A549 (cell line): Measurements from ENCODE around the gene GALNT16. TPM values are rescaled to one million over a fixed set of nuclear protein-coding genes. Genes with fewer than 3 reads are reported as not detected.
A peak's percentile ranks its signal among the peaks of the same experiment; 100 is the strongest.

Experiments
- ATAC-seq, 2 experiments: fragments of 200-7000 bp in 1 of 2; fragments of >200 bp in 1 of 2; cut with Nextera tagmentation in 1 of 2; cut with Tn5 transposase in 1 of 2; 3 replicates each; pipeline versions ENCODE4 v1.8.0 to v1.9.1; 2018 to 2020; ENCODE audit warnings: mild to moderate bottlenecking in 1 of 2, moderate library complexity in 1 of 2
- CTCF ChIA-PET: fragments of 300-600 bp; sonication (Branson Sonifier 250); formaldehyde crosslinking; extraction: SDS; loops from one replicate; lab custom pipeline; 2021; ENCODE audit warnings: antibody characterized with exemption, inconsistent platforms; lab: Yijun Ruan, JAX
- POLR2A ChIA-PET: fragments of 350-600 bp; formaldehyde crosslinking; extraction: SDS; loops from one replicate; lab custom pipeline; 2021; ENCODE audit warnings: antibody characterized with exemption, inconsistent platforms; lab: Yijun Ruan, JAX
- DNase-seq, 2 experiments: peaks; one replicate each; pipeline versions ENCODE4 v3.0.0 to v3.0.0-alpha.2; 2011 to 2016; ENCODE audit warnings: low read depth in 1 of 2, low spot score in 1 of 2
- FAIRE-seq: peaks from 2 replicates; lab custom pipeline; 2011; peaks lifted over from hg19 to GRCh38; lab: Jason Lieb, UNC
- H3K27ac ChIP-seq, 2 experiments: fragments of >200 bp; sonication (Bioruptor Twin); formaldehyde crosslinking; 3 replicates each; pipeline ENCODE4 v1.5.1; 2016 to 2017
- H3K4me1 ChIP-seq: fragments of >200 bp; sonication (Bioruptor Twin); formaldehyde crosslinking; 3 replicates; pipeline ENCODE4 v1.6.1; 2016
- H3K4me2 ChIP-seq: fragments of >200 bp; sonication (Bioruptor Twin); formaldehyde crosslinking; 3 replicates; pipeline ENCODE4 v1.6.1; 2016
- H3K4me3 ChIP-seq: fragments of >200 bp; sonication (Bioruptor Twin); formaldehyde crosslinking; 3 replicates; pipeline ENCODE4 v1.5.1; 2016
- H3K9me3 ChIP-seq: fragments of >200 bp; sonication (Bioruptor Twin); formaldehyde crosslinking; 3 replicates; pipeline ENCODE4 v1.6.1; 2016
- BHLHE40 ChIP-seq: IDR thresholded peaks from 2 replicates; pipeline ENCODE4 v1.6.1; 2012; ENCODE audit warnings: low read depth, low read length, inconsistent platforms
- CBX2 ChIP-seq: fragments of 200-600 bp; sonication (generic); IDR thresholded peaks from 2 replicates; pipeline ENCODE4 v1.6.1; 2016; ENCODE audit warnings: low read depth, mild to moderate bottlenecking, borderline replicate concordance
- CBX8 ChIP-seq: fragments of 200-600 bp; sonication (generic); IDR thresholded peaks from 2 replicates; pipeline ENCODE4 v1.6.1; 2016
- CEBPB ChIP-seq, 2 experiments: fragments of >200 bp in 1 of 2; sonication (Bioruptor Twin) in 1 of 2; formaldehyde crosslinking in 1 of 2; IDR thresholded peaks; 2 replicates each; pipeline ENCODE4 v1.6.1; 2012 to 2016
- CHD2 ChIP-seq: fragments of 150-350 bp; IDR thresholded peaks from 2 replicates; pipeline ENCODE4 v1.6.1; 2014; ENCODE audit warnings: low read length; ENCODE audit not compliant: partially characterized antibody
- E2F6 ChIP-seq: IDR thresholded peaks from 2 replicates; pipeline ENCODE4 v1.6.1; 2012; ENCODE audit warnings: low read depth, borderline replicate concordance
- EHMT2 ChIP-seq: fragments of 200-600 bp; sonication (generic); IDR thresholded peaks from 2 replicates; pipeline ENCODE4 v1.6.1; 2016; ENCODE audit warnings: antibody characterized with exemption, low read depth, mild to moderate bottlenecking, moderate library complexity
- GATA3 ChIP-seq: IDR thresholded peaks from 2 replicates; pipeline ENCODE4 v1.6.1; 2012; ENCODE audit warnings: borderline replicate concordance
- HDAC2 ChIP-seq: fragments of 200-600 bp; sonication (generic); IDR thresholded peaks from 2 replicates; pipeline ENCODE4 v1.6.1; 2016
- HOXB5 ChIP-seq: fragments of 250-450 bp; sonication (Bioruptor Pico); IDR thresholded peaks from 2 replicates; pipeline ENCODE4 v1.5.0; 2020; ENCODE audit warnings: mild to moderate bottlenecking, moderate library complexity
- KDM5A ChIP-seq: fragments of 200-600 bp; sonication (generic); IDR thresholded peaks from 2 replicates; pipeline ENCODE4 v1.6.1; 2016; ENCODE audit warnings: antibody characterized with exemption, mild to moderate bottlenecking
- MAFK ChIP-seq: fragments of 450-650 bp; IDR thresholded peaks from 2 replicates; pipeline ENCODE4 v1.6.1; 2014; ENCODE audit not compliant: partially characterized antibody
- PHF8 ChIP-seq: fragments of 200-600 bp; sonication (generic); IDR thresholded peaks from 2 replicates; pipeline ENCODE4 v1.6.1; 2016; ENCODE audit warnings: low read depth, mild to moderate bottlenecking, antibody characterized with exemption, moderate library complexity, borderline replicate concordance
- POLR2AphosphoS2 ChIP-seq: conservative IDR thresholded peaks from 2 replicates; pipeline ENCODE4 v1.6.1; 2012; ENCODE audit warnings: low read length, improper control_type of control experiment, inconsistent platforms
- RAD21 ChIP-seq, 2 experiments: fragments of >200 bp in 1 of 2; sonication (Bioruptor Twin) in 1 of 2; formaldehyde crosslinking in 1 of 2; IDR thresholded peaks in 1 of 2; conservative IDR thresholded peaks in 1 of 2; 2 replicates in 1 of 2; 3 replicates in 1 of 2; pipeline ENCODE4 v1.6.1; 2012 to 2018; ENCODE audit warnings: inconsistent platforms in 1 of 2
- RARB ChIP-seq: fragments of 250-450 bp; sonication (Bioruptor Pico); IDR thresholded peaks from 2 replicates; pipeline ENCODE4 v1.8.0; 2021; ENCODE audit warnings: mild to moderate bottlenecking, moderate library complexity
- RCOR1 ChIP-seq: fragments of 150-350 bp; IDR thresholded peaks from 2 replicates; pipeline ENCODE4 v1.6.1; 2014; ENCODE audit warnings: antibody characterized with exemption, low read length, low read depth
- TFCP2L1 ChIP-seq: fragments of 250-450 bp; sonication (Bioruptor Pico); IDR thresholded peaks from 2 replicates; pipeline ENCODE4 v1.5.0; 2021; ENCODE audit warnings: mild to moderate bottlenecking
- ZC3H11A ChIP-seq: fragments of 450-650 bp; IDR thresholded peaks from 2 replicates; pipeline ENCODE4 v1.6.1; 2014; ENCODE audit warnings: antibody characterized with exemption, mild to moderate bottlenecking
- WGBS: methylation state at CpG from one replicate; pipeline ENCODE4 v1.1.6; 2017; ENCODE audit errors: missing lambda C conversion rate; 5-methylcytosine and 5-hydroxymethylcytosine counted together
- polyA plus RNA-seq, 4 experiments: library from polyadenylated mRNA; depleted of rRNA in 3 of 4; stranded (reverse); fragments of >200 nt; fragmentation: RNase III in 1 of 4; extraction: RNeasy Plus Mini Kit Qiagen cat#74134 plus additional on column Dnase treatment in 1 of 4; gene quantifications; 2 replicates in 3 of 4; 3 replicates in 1 of 4; pipeline ENCODE4 v1.2.3, GENCODE V29; 2011 to 2017
- TF ChIP-seq, protein P1 (sequence below): IDR thresholded peaks from 2 replicates; pipeline ENCODE4 v1.6.1; 2012
- TF ChIP-seq, protein P2 (sequence below): fragments of 200-600 bp; sonication (generic); IDR thresholded peaks from 2 replicates; pipeline ENCODE4 v1.6.1; 2016; ENCODE audit warnings: antibody characterized with exemption, mild to moderate bottlenecking, moderate library complexity

Gene GALNT16
- polyA plus RNA-seq, 2 of the 4 experiments (the other 2 are of a cell fraction), result 2.8 to 3.4 TPM

GRCh38 chr14:69282448-69282847 lies 22.5 kb downstream of the GALNT16 start:
- FAIRE-seq, result no peak
- H3K4me3 ChIP-seq, result no peak overlapping the region
- CTCF ChIA-PET, result interaction anchor here (1.3 to 3.7 kb wide), 2 partner anchors 16 to 22 kb away, joined by 3 to 15 read pairs; partner anchors contain the start of gene GALNT16
- H3K4me1 ChIP-seq, result no peaks in the 10 kb centered on the region
- no peak for DNase-seq
- no peaks in the 10 kb centered on the region for H3K9me3 ChIP-seq
- POLR2A ChIA-PET, result no interaction called here
- H3K4me2 ChIP-seq, result no peak overlapping the region
- TF ChIP-seq EHMT2 (no peak), ZC3H11A (peak; percentile 46), CHD2 (no peak), E2F6 (no peak)
- ATAC-seq, result no peak
- 87% methylated on average over 6 of the region's 6 CpGs for WGBS
- H3K27ac ChIP-seq, result no peak overlapping the region

- Histone ChIP-seq H3K27ac (no peak overlapping the region), H3K4me1 (peaks cover 7% of the 10 kb centered on the region; the same call in 2 of the 3 replicates), H3K9me3 (no peaks in the 10 kb centered on the region), H3K4me3 (no peak overlapping the region), H3K4me2 (no peak overlapping the region)
- 60% methylated on average over 7 of the region's 9 CpGs for WGBS
- ChIA-PET POLR2A (no interaction called here), CTCF (interaction anchor here (1.2 to 3.7 kb wide), 4 partner anchors 11 to 41 kb away, joined by 3 to 15 read pairs (median 4); partner anchors contain the start of gene GALNT16)
- TF ChIP-seq RARB (CRISPR knock-in tag) (no peak), POLR2AphosphoS2 (no peak), KDM5A (no peak), E2F6 (no peak), CBX8 (no peak), BHLHE40 (no peak), CEBPB (IDR thresholded peaks at IDR 0.05) (no peak), RAD21 (conservative IDR thresholded peaks at IDR 0.05 in 1 of 2, IDR thresholded peaks at IDR 0.05 in 1 of 2) (no peak), RCOR1 (no peak), PHF8 (no peak)
- TF ChIP-seq, protein P1, sequence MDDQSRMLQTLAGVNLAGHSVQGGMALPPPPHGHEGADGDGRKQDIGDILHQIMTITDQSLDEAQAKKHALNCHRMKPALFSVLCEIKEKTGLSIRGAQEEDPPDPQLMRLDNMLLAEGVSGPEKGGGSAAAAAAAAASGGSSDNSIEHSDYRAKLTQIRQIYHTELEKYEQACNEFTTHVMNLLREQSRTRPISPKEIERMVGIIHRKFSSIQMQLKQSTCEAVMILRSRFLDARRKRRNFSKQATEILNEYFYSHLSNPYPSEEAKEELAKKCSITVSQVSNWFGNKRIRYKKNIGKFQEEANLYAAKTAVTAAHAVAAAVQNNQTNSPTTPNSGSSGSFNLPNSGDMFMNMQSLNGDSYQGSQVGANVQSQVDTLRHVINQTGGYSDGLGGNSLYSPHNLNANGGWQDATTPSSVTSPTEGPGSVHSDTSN, result no peak
- FAIRE-seq (no peak), DNase-seq (no peak), ATAC-seq (no peak)
Measured at GRCh38 chr14:69284170-69284569, 24.2 kb downstream of the GALNT16 start.

DNA sequence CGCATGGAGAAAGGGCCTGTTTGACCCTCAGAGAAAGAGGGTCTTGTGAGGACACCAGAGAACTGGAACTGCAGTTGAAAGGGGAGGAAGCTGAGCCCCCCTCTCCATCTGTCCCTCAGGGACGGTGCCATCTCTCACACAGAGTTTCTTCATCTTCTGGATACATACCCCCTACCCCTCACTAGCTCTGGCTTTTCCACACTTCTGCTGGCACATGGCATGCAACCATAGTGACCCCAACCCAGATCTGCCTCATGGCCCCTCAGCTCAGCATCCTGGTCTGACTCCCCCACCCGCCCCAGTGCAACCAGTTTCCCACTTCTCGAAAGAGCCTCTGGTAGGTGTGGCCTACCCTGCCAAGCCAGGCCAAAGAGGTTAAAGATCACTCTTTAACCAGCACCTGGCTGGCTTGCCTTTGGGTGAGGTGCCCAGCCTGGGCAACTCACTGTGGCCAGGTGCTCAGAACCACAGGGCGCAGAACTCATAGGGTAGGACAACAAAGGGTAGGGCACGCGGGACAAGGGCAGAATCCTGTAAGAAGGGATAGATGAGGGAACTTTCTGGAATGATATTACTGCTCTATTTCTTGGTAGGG lies 25.8 kb downstream of the GALNT16 start:
- peaks cover 7% of the 10 kb centered on the region; the same call in 2 of the 3 replicates for H3K4me1 ChIP-seq
- 71% methylated on average over 7 of the region's 7 CpGs for WGBS
- ChIA-PET CTCF (interaction anchor here (0.9 to 1.6 kb wide), 4 partner anchors 10 to 189 kb away, joined by 3 to 6 read pairs (median 3); no protein-coding TSS in a partner anchor), POLR2A (no interaction called here)
- H3K27ac ChIP-seq, result no peak overlapping the region
- ATAC-seq (no peak), FAIRE-seq (no peak), DNase-seq (no peak)
- no peak overlapping the region for H3K4me3 ChIP-seq
- no peak overlapping the region for H3K4me2 ChIP-seq
- H3K9me3 ChIP-seq, result no peaks in the 10 kb centered on the region
- TF ChIP-seq GATA3 (no peak), CBX2 (no peak), HDAC2 (no peak), TFCP2L1 (no peak), HOXB5 (CRISPR knock-in tag) (no peak), MAFK (no peak), CEBPB (IDR thresholded peaks at IDR 0.05) (no peak)
- TF ChIP-seq, protein P2, sequence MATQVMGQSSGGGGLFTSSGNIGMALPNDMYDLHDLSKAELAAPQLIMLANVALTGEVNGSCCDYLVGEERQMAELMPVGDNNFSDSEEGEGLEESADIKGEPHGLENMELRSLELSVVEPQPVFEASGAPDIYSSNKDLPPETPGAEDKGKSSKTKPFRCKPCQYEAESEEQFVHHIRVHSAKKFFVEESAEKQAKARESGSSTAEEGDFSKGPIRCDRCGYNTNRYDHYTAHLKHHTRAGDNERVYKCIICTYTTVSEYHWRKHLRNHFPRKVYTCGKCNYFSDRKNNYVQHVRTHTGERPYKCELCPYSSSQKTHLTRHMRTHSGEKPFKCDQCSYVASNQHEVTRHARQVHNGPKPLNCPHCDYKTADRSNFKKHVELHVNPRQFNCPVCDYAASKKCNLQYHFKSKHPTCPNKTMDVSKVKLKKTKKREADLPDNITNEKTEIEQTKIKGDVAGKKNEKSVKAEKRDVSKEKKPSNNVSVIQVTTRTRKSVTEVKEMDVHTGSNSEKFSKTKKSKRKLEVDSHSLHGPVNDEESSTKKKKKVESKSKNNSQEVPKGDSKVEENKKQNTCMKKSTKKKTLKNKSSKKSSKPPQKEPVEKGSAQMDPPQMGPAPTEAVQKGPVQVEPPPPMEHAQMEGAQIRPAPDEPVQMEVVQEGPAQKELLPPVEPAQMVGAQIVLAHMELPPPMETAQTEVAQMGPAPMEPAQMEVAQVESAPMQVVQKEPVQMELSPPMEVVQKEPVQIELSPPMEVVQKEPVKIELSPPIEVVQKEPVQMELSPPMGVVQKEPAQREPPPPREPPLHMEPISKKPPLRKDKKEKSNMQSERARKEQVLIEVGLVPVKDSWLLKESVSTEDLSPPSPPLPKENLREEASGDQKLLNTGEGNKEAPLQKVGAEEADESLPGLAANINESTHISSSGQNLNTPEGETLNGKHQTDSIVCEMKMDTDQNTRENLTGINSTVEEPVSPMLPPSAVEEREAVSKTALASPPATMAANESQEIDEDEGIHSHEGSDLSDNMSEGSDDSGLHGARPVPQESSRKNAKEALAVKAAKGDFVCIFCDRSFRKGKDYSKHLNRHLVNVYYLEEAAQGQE, result no peak
